ENCODE measurements around the gene APOM. TPM values are rescaled to one million over a fixed set of nuclear protein-coding genes. Genes with fewer than 3 reads are reported as not detected.
A peak's percentile ranks its signal among the peaks of the same experiment; 100 is the strongest.

APOM gene
- polyA plus RNA-seq = 14.1 TPM
- long read RNA-seq, donor 1, transcript APOM-201 (6 exons, 1,184 nt) = major isoform, 12 of 19 reads
- long read RNA-seq, donor 1, partial matches to known transcripts = 6 of 19 reads
- long read RNA-seq, donor 1, other reads (novel, unspliced or antisense) = 0 of 19 reads
- long read RNA-seq, donor 2, transcript APOM-201 (6 exons, 1,184 nt) = major isoform, 10 of 10 reads
- long read RNA-seq, donor 2, partial matches to known transcripts = 0 of 10 reads
- long read RNA-seq, donor 2, other reads (novel, unspliced or antisense) = 0 of 10 reads
- long read RNA-seq, donor 3, transcript APOM-201 (6 exons, 1,184 nt) = major isoform, 17 of 132 reads
- long read RNA-seq, donor 3, partial matches to known transcripts = 107 of 132 reads
- long read RNA-seq, donor 3, other reads (novel, unspliced or antisense) = 7 of 132 reads
- long read RNA-seq, donor 4, partial matches to known transcripts = 0 of 3 reads
- long read RNA-seq, donor 4, other reads (novel, unspliced or antisense) = 0 of 3 reads
- long read RNA-seq, donor 5, transcript APOM-201 (6 exons, 1,184 nt) = major isoform, 6 of 6 reads
- long read RNA-seq, donor 5, partial matches to known transcripts = 0 of 6 reads
- long read RNA-seq, donor 5, other reads (novel, unspliced or antisense) = 0 of 6 reads
- long read RNA-seq, donor 6, transcript APOM-201 (6 exons, 1,184 nt) = major isoform, 10 of 11 reads
- long read RNA-seq, donor 6, partial matches to known transcripts = 0 of 11 reads
- long read RNA-seq, donor 6, other reads (novel, unspliced or antisense) = 0 of 11 reads
- long read RNA-seq, donor 7, transcript APOM-201 (6 exons, 1,184 nt) = major isoform, 11 of 11 reads
- long read RNA-seq, donor 7, partial matches to known transcripts = 0 of 11 reads
- long read RNA-seq, donor 7, other reads (novel, unspliced or antisense) = 0 of 11 reads
- long read RNA-seq, donor 8, transcript APOM-201 (6 exons, 1,184 nt) = major isoform, 14 of 15 reads
- long read RNA-seq, donor 8, partial matches to known transcripts = 0 of 15 reads
- long read RNA-seq, donor 8, other reads (novel, unspliced or antisense) = 0 of 15 reads
- long read RNA-seq, donor 9, transcript APOM-201 (6 exons, 1,184 nt) = major isoform, 18 of 24 reads
- long read RNA-seq, donor 9, partial matches to known transcripts = 5 of 24 reads
- long read RNA-seq, donor 9, other reads (novel, unspliced or antisense) = 0 of 24 reads
- long read RNA-seq, donor 10, transcript APOM-201 (6 exons, 1,184 nt) = major isoform, 11 of 57 reads
- long read RNA-seq, donor 10, partial matches to known transcripts = 35 of 57 reads
- long read RNA-seq, donor 10, other reads (novel, unspliced or antisense) = 8 of 57 reads
- long read RNA-seq, donor 11, transcript APOM-201 (6 exons, 1,184 nt) = major isoform, 12 of 12 reads
- long read RNA-seq, donor 11, partial matches to known transcripts = 0 of 12 reads
- long read RNA-seq, donor 11, other reads (novel, unspliced or antisense) = 0 of 12 reads

GRCh38 chr6:31655349-31656237 lies at the start of gene APOM:
TSS of gene APOM (plus strand) at chr6:31655894. CDS start at chr6:31655967, 73 bp downstream.
- Histone ChIP-seq H3K27ac (ENCODE audit: low read length) (peak within 1 kb of the TSS; percentile 48), H3K36me3 (ENCODE audit: control insufficient read depth, insufficient read depth, low read length) (peaks cover 20% of the 10 kb centered on the region), H3K4me1 (ENCODE audit: control insufficient read depth, insufficient read depth, low read length) (peaks cover 55% of the 10 kb centered on the region), H3K9me3 (ENCODE audit: control insufficient read depth, low read depth, low read length) (no peaks in the 10 kb centered on the region), H3K27me3 (ENCODE audit: control insufficient read depth, insufficient read depth, low read length) (no peaks in the 10 kb centered on the region), H3K4me3 (ENCODE audit: low read length) (no peak within 1 kb of the TSS)
- WGBS (ENCODE audit: insufficient coverage, low lambda C conversion rate) = 40% methylated on average over 1 of the region's 8 CpGs
- DNase-seq = peak; percentile 51 to 79

DNA sequence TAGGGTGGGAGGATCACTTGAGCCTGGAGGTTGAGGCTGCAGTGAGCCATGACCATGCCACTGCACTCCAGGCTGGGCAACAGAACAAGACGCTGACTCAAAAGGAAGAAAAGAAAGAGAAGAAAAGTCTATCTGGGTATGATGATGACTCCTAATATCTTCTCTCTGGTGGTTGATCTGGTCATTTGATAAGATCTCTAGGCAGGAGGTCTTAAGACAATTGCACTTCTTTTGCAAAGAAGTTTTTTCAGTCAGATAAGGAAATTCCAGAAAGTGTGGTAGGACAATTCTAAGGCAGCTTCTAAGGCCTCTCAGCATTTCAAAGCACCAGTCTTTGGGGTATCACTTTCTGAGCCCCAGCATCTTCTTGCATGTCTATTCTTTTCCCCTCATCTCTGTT lies 48.4 kb upstream of the APOM start:
- H3K4me1 ChIP-seq (ENCODE audit: control insufficient read depth, insufficient read depth, low read length) = no peaks in the 10 kb centered on the region
- no peaks in the 10 kb centered on the region for H3K9me3 ChIP-seq (ENCODE audit: control insufficient read depth, low read depth, low read length)
- whole genome bisulfite sequencing (ENCODE audit: insufficient coverage, low lambda C conversion rate) = no CpG with 5 or more reads among the region's 1 CpG
- H3K27me3 ChIP-seq (ENCODE audit: control insufficient read depth, insufficient read depth, low read length) = no peaks in the 10 kb centered on the region
- H3K36me3 ChIP-seq (ENCODE audit: control insufficient read depth, insufficient read depth, low read length) = no peaks in the 10 kb centered on the region
- DNase-seq = no peak
- H3K4me3 ChIP-seq (ENCODE audit: low read length) = no peak overlapping the region
- no peak overlapping the region for H3K27ac ChIP-seq (ENCODE audit: low read length)

DNA sequence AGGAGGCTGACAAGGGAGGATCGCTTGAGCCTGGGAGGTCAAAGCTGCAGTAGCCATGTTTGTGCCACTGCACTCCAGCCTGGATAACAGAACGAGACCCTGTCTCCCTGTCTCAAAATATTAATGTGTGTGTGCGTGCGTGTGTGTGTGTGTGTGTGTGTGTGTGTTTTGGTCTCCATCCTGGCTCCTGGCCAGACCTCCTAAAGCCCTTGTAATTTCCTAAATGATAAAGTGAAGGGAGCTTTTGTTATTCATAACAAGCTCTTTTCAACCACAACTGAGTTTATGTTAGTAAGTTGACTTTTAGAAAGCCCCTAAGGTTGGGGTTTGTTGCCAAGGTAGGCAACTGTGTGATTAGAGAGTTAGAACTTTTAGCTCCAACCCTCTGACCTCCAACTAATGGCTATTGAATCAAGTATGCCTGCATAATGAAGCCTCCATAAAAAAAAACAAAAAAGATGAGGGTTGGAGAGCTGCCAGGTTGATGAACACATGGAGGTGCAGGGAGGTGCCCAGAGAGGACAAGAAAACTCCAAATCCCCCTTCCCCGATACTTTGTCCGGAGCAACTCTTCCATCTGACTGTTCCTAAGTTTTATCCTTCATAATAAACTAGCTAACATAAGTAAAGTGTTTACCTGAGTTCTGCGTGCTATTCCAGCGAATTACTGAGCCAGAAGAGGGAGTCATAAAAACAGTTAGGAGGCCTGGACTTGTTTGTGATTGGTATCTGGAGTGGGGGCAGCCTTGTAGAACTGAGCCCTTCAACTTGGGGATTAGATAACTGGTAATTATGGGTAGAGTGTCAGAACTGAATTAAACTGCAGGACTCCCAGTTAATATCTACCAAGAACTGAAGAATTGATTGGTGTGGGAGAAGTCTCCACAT lies 45.9 kb upstream of the APOM start:
- no peak for DNase-seq
- WGBS (ENCODE audit: insufficient coverage, low lambda C conversion rate) = no CpG with 5 or more reads among the region's 8 CpGs
- no peak overlapping the region for H3K27ac ChIP-seq (ENCODE audit: low read length)
- no peaks in the 10 kb centered on the region for H3K36me3 ChIP-seq (ENCODE audit: control insufficient read depth, insufficient read depth, low read length)
- no peaks in the 10 kb centered on the region for H3K27me3 ChIP-seq (ENCODE audit: control insufficient read depth, insufficient read depth, low read length)
- no peaks in the 10 kb centered on the region for H3K9me3 ChIP-seq (ENCODE audit: control insufficient read depth, low read depth, low read length)
- H3K4me3 ChIP-seq (ENCODE audit: low read length) = no peak overlapping the region
- peaks cover 14% of the 10 kb centered on the region for H3K4me1 ChIP-seq (ENCODE audit: control insufficient read depth, insufficient read depth, low read length)

DNA sequence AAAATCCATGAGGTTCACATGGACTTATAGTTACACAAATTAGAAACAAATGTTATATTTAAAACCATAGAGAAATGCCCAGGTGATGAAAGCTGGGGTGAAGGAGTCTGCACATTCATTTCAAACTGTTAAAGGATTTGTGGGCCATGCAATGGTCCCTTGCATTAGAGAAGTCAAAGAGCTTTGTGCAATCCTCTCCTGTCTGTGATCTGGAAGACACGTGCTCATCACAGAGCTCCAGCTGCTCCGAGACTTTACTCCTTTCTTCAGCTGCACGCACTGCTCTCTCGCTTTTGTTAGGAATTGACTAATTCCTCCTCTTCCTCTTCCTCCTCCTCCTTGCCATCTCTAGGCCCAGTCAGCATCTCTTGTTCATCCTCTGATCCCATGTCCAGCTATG lies 44.7 kb upstream of the APOM start:
- Histone ChIP-seq H3K4me1 (ENCODE audit: control insufficient read depth, insufficient read depth, low read length) (peaks cover 22% of the 10 kb centered on the region), H3K4me3 (ENCODE audit: low read length) (no peak overlapping the region), H3K27ac (ENCODE audit: low read length) (no peak overlapping the region), H3K27me3 (ENCODE audit: control insufficient read depth, insufficient read depth, low read length) (no peaks in the 10 kb centered on the region), H3K9me3 (ENCODE audit: control insufficient read depth, low read depth, low read length) (no peaks in the 10 kb centered on the region), H3K36me3 (ENCODE audit: control insufficient read depth, insufficient read depth, low read length) (no peaks in the 10 kb centered on the region)
- no peak for DNase-seq
- WGBS (ENCODE audit: insufficient coverage, low lambda C conversion rate) = 90% methylated on average over 2 of the region's 4 CpGs

GRCh38 chr6:31614075-31614619 lies 41.5 kb upstream of the APOM start:
- Histone ChIP-seq H3K36me3 (ENCODE audit: control insufficient read depth, insufficient read depth, low read length) (no peaks in the 10 kb centered on the region), H3K9me3 (ENCODE audit: control insufficient read depth, low read depth, low read length) (no peaks in the 10 kb centered on the region), H3K27ac (ENCODE audit: low read length) (peak overlapping the region; percentile 77), H3K4me3 (ENCODE audit: low read length) (no peak overlapping the region), H3K4me1 (ENCODE audit: control insufficient read depth, insufficient read depth, low read length) (peaks cover 22% of the 10 kb centered on the region), H3K27me3 (ENCODE audit: control insufficient read depth, insufficient read depth, low read length) (no peaks in the 10 kb centered on the region)
- DNase-seq = peak in 1 of 2 donors; percentile 32
- WGBS (ENCODE audit: insufficient coverage, low lambda C conversion rate) = no CpG with 5 or more reads among the region's 8 CpGs

DNA sequence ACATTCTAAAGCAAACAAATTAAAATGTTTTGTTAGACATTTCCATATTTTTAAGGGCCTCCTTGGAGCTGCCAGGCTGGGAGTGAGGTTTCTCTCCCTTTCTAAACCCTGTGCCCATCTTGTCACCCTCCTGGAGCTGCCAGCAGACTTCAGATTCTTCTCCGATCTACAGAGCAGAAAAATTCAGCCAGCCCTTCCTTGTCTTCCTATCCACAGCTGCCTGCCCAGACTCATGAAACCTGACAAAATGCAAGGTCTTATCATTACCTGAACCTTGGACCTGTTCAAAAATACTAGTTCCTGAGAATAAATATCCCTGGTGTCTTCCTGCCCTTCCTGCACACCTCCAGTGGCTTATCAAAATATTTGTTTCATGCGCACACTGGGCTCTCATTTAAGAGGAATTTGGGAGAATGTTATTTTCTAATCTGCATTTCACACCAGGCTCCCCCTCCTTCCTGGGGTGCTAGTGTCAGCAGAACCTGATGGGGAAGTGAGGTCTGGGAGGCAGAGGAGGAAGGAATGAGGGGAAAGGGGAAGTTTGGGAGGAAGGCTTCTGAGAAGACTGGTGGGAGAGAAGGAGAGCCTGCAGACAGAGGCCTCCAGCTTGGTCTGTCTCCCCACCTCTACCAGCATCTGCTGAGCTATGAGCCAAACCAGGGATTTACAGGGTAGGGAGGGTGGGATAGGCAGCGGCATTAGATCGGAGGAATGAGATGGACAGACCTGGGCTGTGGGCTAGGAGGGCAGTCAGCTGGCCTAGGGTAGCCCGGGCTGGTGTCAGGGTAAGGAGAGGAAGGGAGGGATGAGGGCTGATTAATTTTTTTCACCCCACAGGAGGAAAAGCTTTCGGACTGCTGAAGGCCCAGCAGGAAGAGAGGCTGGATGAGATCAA lies 40.8 kb upstream of the APOM start, which contains the start of gene AIF1:
Gene AIF1, plus strand, starts transcription at position 551 of the 895 bp plus-strand sequence. Its CDS starts 96 bp downstream, at position 647.
- H3K27ac ChIP-seq (ENCODE audit: low read length) = peak within 1 kb of the TSS; percentile 77
- no peaks in the 10 kb centered on the region for H3K27me3 ChIP-seq (ENCODE audit: control insufficient read depth, insufficient read depth, low read length)
- H3K9me3 ChIP-seq (ENCODE audit: control insufficient read depth, low read depth, low read length) = no peaks in the 10 kb centered on the region
- H3K4me3 ChIP-seq (ENCODE audit: low read length) = peak within 1 kb of the TSS; percentile 13
- 45% methylated on average over 4 of the region's 6 CpGs for WGBS (ENCODE audit: insufficient coverage, low lambda C conversion rate)
- peak; percentile 42 to 69 for DNase-seq
- H3K36me3 ChIP-seq (ENCODE audit: control insufficient read depth, insufficient read depth, low read length) = no peaks in the 10 kb centered on the region
- H3K4me1 ChIP-seq (ENCODE audit: control insufficient read depth, insufficient read depth, low read length) = peaks cover 24% of the 10 kb centered on the region

DNA sequence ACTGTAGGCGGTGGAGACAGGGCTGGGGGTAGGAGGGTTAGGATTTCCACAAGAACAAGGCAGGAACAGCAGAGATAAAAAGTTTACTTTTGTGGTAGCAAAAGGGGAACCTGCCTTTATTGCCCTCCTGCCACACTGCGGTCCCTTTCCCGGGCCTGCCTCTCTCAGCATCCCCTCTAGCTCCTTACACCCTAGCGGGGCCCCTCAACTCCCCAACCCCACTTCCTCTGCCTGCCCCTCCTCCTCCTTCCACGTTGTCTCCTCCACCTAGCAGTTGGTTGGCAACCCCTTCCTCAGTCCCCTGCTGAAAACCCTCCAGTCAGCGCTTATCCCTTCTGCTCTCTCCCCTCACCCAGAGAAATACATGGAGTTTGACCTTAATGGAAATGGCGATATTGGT lies 39.9 kb upstream of the APOM start:
- Histone ChIP-seq H3K36me3 (ENCODE audit: control insufficient read depth, insufficient read depth, low read length) (no peaks in the 10 kb centered on the region), H3K27me3 (ENCODE audit: control insufficient read depth, insufficient read depth, low read length) (no peaks in the 10 kb centered on the region), H3K27ac (ENCODE audit: low read length) (peak overlapping the region; percentile 77), H3K4me3 (ENCODE audit: low read length) (peak overlapping the region; percentile 13), H3K9me3 (ENCODE audit: control insufficient read depth, low read depth, low read length) (no peaks in the 10 kb centered on the region), H3K4me1 (ENCODE audit: control insufficient read depth, insufficient read depth, low read length) (peaks cover 24% of the 10 kb centered on the region)
- no CpG with 5 or more reads among the region's 7 CpGs for WGBS (ENCODE audit: insufficient coverage, low lambda C conversion rate)
- DNase-seq = no peak

DNA sequence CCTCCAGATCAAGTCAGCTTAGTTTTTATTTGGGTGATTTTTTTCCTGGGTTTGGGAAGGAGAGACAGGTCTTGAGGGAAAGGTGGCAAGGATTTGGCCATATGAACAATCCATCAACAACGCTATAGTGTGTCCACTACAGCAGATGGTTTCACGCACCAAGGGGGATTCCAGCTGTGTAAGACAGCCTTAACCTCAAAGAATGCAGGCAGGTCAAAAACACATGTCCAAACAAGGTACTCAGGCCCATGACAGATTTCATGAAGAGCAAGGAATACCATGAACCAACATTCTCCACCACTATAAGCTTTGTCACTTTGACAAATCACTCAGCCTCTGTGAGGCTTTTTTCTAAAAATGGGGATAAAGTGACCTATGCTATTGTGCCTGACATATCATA lies 38.7 kb upstream of the APOM start:
- WGBS (ENCODE audit: insufficient coverage, low lambda C conversion rate) = no CpG with 5 or more reads among the region's 2 CpGs
- Histone ChIP-seq H3K4me3 (ENCODE audit: low read length) (no peak overlapping the region), H3K9me3 (ENCODE audit: control insufficient read depth, low read depth, low read length) (no peaks in the 10 kb centered on the region), H3K4me1 (ENCODE audit: control insufficient read depth, insufficient read depth, low read length) (peaks cover 30% of the 10 kb centered on the region), H3K36me3 (ENCODE audit: control insufficient read depth, insufficient read depth, low read length) (no peaks in the 10 kb centered on the region), H3K27me3 (ENCODE audit: control insufficient read depth, insufficient read depth, low read length) (no peaks in the 10 kb centered on the region), H3K27ac (ENCODE audit: low read length) (no peak overlapping the region)
- no peak for DNase-seq
